OCI-LY3 (cell line): ENCODE data around the gene MRPL21.

Experiments
- H2AFZ ChIP-seq: fragments of 200-600, 300-600 bp; shearing (Covaris generic); 2 replicates; pipeline ENCODE4 v1.6.0; 2014; ENCODE audit warnings: antibody characterized with exemption, low read depth, low read length
- H3K27ac ChIP-seq: fragments of 200-600, 300-600 bp; sonication (generic); 2 replicates; pipeline ENCODE4 v1.5.1; 2014; ENCODE audit warnings: mild to moderate bottlenecking, low read length, moderate library complexity, mixed read lengths
- H3K27me3 ChIP-seq: fragments of 200-600, 300-600 bp; sonication (generic); 2 replicates; pipeline ENCODE4 v1.6.1; 2014; ENCODE audit warnings: low read depth, low read length, mixed read lengths
- H3K36me3 ChIP-seq: fragments of 200-600, 300-600 bp; sonication (generic); replicated peaks from 2 replicates; pipeline ENCODE3; 2014; ENCODE audit warnings: low read depth, low read length, mixed read lengths
- H3K4me1 ChIP-seq: fragments of 300-600, 200-600 bp; sonication (generic); 2 replicates; pipeline ENCODE4 v1.6.1; 2014; ENCODE audit warnings: low read length, mixed read lengths
- H3K4me2 ChIP-seq: fragments of 200-600, 300-600 bp; sonication (generic); 2 replicates; pipeline ENCODE4 v1.6.1; 2014; ENCODE audit warnings: low read length, mixed read lengths
- H3K4me3 ChIP-seq: fragments of 300-600, 200-600 bp; sonication (generic); 2 replicates; pipeline ENCODE4 v1.5.1; 2014; ENCODE audit warnings: antibody characterized with exemption, mild to moderate bottlenecking, low read length, moderate library complexity
- H3K79me2 ChIP-seq: fragments of 300-600, 200-600 bp; shearing (Covaris generic); 2 replicates; pipeline ENCODE4 v1.6.1; 2014; ENCODE audit warnings: mild to moderate bottlenecking, low read length, mixed read lengths
- H3K9ac ChIP-seq: fragments of 300-600, 200-600 bp; shearing (Covaris generic); 2 replicates; pipeline ENCODE4 v1.6.0; 2014; ENCODE audit warnings: mild to moderate bottlenecking, low read length, moderate library complexity
- H3K9me3 ChIP-seq: fragments of 200-600, 300-600 bp; shearing (Covaris generic); 2 replicates; pipeline ENCODE4 v1.6.1; 2014; ENCODE audit warnings: low read length, mixed read lengths; ENCODE audit not compliant: insufficient read depth
- H4K20me1 ChIP-seq: fragments of 200-600, 300-600 bp; sonication (generic); 2 replicates; pipeline ENCODE4 v1.6.1; 2016; ENCODE audit warnings: low read length, mixed read lengths; ENCODE audit not compliant: insufficient read depth
- CTCF ChIP-seq: fragments of 200-600, 300-600 bp; sonication (generic); IDR thresholded peaks from 2 replicates; pipeline ENCODE4 v1.5.1; 2014; ENCODE audit warnings: antibody characterized with exemption, low read length, low read depth
- EZH2phosphoT487 ChIP-seq: fragments of 200-600 bp; shearing (Covaris generic); IDR thresholded peaks from 2 replicates; pipeline ENCODE4 v1.6.1; 2018; ENCODE audit warnings: antibody characterized with exemption, mixed run types, low read depth

The MRPL21 gene

GRCh38 chr11:68913188-68913587, 9.6 kb upstream of the MRPL21 start:
- TF ChIP-seq CTCF (no peak), EZH2phosphoT487 (no peak)
- no peaks in the 10 kb centered on the region for H3K4me1 ChIP-seq
- H3K27ac ChIP-seq = no peak overlapping the region
- no peak overlapping the region for H3K9ac ChIP-seq
- H3K4me3 ChIP-seq = no peak overlapping the region
- no peak overlapping the region for H2AFZ ChIP-seq
- no peaks in the 10 kb centered on the region for H3K79me2 ChIP-seq
- H3K36me3 ChIP-seq = peaks cover 45% of the 10 kb centered on the region
- H3K4me2 ChIP-seq = no peak overlapping the region
- H3K27me3 ChIP-seq = no peaks in the 10 kb centered on the region
- H4K20me1 ChIP-seq = no peaks in the 10 kb centered on the region
- no peaks in the 10 kb centered on the region for H3K9me3 ChIP-seq

- H3K36me3 ChIP-seq = peaks cover 38% of the 10 kb centered on the region
- H3K79me2 ChIP-seq = peaks cover 1% of the 10 kb centered on the region; the same call in 1 of the 2 replicates
- no peak overlapping the region for H3K4me2 ChIP-seq
- H3K9ac ChIP-seq = no peak overlapping the region
- no peak overlapping the region for H2AFZ ChIP-seq
- H3K27ac ChIP-seq = no peak overlapping the region
- no peaks in the 10 kb centered on the region for H4K20me1 ChIP-seq
- TF ChIP-seq CTCF (no peak), EZH2phosphoT487 (no peak)
- H3K4me1 ChIP-seq = no peaks in the 10 kb centered on the region
- H3K4me3 ChIP-seq = no peak overlapping the region
- no peaks in the 10 kb centered on the region for H3K9me3 ChIP-seq
- H3K27me3 ChIP-seq = no peaks in the 10 kb centered on the region
These were observed 8.6 kb upstream of the MRPL21 start for GRCh38 chr11:68912254-68912653.

GRCh38 chr11:68911731-68912130, 8.1 kb upstream of the MRPL21 start:
- peaks cover 6% of the 10 kb centered on the region; the same call in 1 of the 2 replicates for H3K79me2 ChIP-seq
- peaks cover 36% of the 10 kb centered on the region for H3K36me3 ChIP-seq
- no peaks in the 10 kb centered on the region for H3K4me1 ChIP-seq
- H3K27me3 ChIP-seq = no peaks in the 10 kb centered on the region
- H2AFZ ChIP-seq = no peak overlapping the region
- H3K4me2 ChIP-seq = no peak overlapping the region
- no peak overlapping the region for H3K4me3 ChIP-seq
- no peak overlapping the region for H3K9ac ChIP-seq
- no peak overlapping the region for H3K27ac ChIP-seq
- no peaks in the 10 kb centered on the region for H4K20me1 ChIP-seq
- TF ChIP-seq CTCF (no peak), EZH2phosphoT487 (no peak)
- no peaks in the 10 kb centered on the region for H3K9me3 ChIP-seq

- H3K36me3 ChIP-seq = peaks cover 31% of the 10 kb centered on the region
- H3K27me3 ChIP-seq = no peaks in the 10 kb centered on the region
- H3K27ac ChIP-seq = no peak overlapping the region
- H4K20me1 ChIP-seq = no peaks in the 10 kb centered on the region
- no peak overlapping the region for H3K4me3 ChIP-seq
- TF ChIP-seq EZH2phosphoT487 (no peak), CTCF (no peak)
- H2AFZ ChIP-seq = no peak overlapping the region
- no peak overlapping the region for H3K4me2 ChIP-seq
- peaks cover 10% of the 10 kb centered on the region for H3K79me2 ChIP-seq
- no peaks in the 10 kb centered on the region for H3K9me3 ChIP-seq
- no peaks in the 10 kb centered on the region for H3K4me1 ChIP-seq
- no peak overlapping the region for H3K9ac ChIP-seq
These were observed 7.3 kb upstream of the MRPL21 start for GRCh38 chr11:68910965-68911364.
